Measurements from ENCODE around the gene CUL9. TPM values are rescaled to one million over a fixed set of nuclear protein-coding genes. Genes with fewer than 3 reads are reported as not detected.

The CUL9 gene
- total RNA-seq, 1 donor from 2014 or later: 11.1 TPM

DNA sequence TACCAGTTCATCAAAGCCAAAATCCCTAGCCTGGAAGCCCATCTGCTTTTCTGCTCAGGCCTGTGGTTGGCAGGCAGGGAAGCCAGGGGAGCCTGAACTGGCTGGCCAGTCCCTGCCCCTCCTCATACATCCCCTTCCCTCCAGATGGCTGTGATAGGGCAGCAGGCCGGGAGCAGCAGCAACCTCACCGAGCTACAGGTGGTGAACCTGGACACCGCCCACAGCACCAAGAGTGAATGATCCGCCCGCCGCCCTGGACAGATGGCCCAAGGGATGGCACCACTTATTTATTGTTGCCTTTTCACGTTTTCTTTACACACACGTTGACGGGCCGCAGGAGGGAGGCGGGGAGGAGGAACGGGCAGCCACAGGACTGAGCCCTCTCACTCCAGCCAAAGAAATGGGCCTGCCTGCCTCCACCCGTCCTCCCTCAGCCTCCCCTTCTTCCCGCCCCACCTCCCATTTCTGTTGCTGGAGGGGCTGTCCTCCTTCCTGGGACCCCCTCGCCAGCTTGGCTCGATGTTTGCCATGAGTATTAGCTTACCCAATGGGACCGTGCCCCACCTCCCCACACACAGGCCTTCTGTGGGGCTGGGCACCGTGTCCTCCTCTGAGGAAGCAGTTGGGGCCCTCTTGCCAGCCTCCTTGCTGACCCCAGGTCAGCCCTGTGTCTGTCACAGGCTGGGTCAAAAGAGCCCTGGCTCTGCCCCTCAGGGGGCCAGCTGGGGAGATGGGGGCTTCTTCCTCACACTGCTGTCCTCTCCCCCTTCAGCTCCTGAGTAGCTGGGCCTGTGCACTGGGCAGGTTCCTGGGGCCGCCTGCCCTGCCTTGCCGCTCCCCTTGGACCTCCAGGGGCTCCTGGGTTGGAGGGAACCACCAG, 2.8 kb upstream of the CUL9 start:
- H4K20me1 ChIP-seq (ENCODE audit: insufficient read depth, low read length): peaks cover 49% of the 10 kb centered on the region

DNA sequence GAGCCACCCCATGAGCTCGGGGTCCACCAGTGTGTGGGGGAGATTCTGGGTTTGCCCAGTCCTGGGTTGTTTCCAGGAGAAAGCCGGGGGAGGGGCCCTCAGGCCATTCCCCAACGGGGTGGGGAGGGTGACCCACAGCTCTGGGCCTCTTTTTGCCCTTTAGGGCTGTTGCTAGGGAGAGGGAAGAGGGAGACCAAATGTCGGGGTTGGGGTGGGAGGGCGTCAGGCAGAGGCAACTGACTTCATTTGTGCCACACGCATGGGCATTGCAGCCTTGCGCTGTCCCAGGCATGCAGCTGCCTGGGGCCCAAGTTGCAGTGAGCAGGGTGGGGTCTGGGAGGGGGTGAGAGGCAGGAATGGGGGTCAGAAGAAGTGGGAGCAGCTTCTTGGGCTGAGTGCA, 1.9 kb upstream of the CUL9 start:
- Mint-ChIP-seq H3K27ac (ENCODE audit: unreplicated experiment) (no peak overlapping the region), H3K9me3 (ENCODE audit: unreplicated experiment) (no peaks in the 10 kb centered on the region), H3K4me1 (ENCODE audit: low read depth, unreplicated experiment) (peaks cover 32% of the 10 kb centered on the region), H3K27me3 (ENCODE audit: low read depth, unreplicated experiment) (no peaks in the 10 kb centered on the region), H3K4me3 (ENCODE audit: unreplicated experiment) (no peak overlapping the region), H3K36me3 (ENCODE audit: low read depth, unreplicated experiment) (peaks cover 17% of the 10 kb centered on the region)
- H2AFZ ChIP-seq (ENCODE audit: low read depth, low read length): no peak overlapping the region
- no peak overlapping the region for H3K4me2 ChIP-seq (ENCODE audit: low read length)
- H3K36me3 ChIP-seq (ENCODE audit: insufficient read depth, low read length): peaks cover 36% of the 10 kb centered on the region
- no peak for FAIRE-seq
- H3K79me2 ChIP-seq (ENCODE audit: insufficient read depth, low read length): peaks cover 35% of the 10 kb centered on the region
- no peak for DNase-seq (ENCODE audit: low read depth)
- TF ChIP-seq, protein P1, sequence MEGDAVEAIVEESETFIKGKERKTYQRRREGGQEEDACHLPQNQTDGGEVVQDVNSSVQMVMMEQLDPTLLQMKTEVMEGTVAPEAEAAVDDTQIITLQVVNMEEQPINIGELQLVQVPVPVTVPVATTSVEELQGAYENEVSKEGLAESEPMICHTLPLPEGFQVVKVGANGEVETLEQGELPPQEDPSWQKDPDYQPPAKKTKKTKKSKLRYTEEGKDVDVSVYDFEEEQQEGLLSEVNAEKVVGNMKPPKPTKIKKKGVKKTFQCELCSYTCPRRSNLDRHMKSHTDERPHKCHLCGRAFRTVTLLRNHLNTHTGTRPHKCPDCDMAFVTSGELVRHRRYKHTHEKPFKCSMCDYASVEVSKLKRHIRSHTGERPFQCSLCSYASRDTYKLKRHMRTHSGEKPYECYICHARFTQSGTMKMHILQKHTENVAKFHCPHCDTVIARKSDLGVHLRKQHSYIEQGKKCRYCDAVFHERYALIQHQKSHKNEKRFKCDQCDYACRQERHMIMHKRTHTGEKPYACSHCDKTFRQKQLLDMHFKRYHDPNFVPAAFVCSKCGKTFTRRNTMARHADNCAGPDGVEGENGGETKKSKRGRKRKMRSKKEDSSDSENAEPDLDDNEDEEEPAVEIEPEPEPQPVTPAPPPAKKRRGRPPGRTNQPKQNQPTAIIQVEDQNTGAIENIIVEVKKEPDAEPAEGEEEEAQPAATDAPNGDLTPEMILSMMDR (IDR thresholded peaks at IDR 0.05; ENCODE audit: insufficient read depth, low read depth, low read length): no peak
- TF ChIP-seq EZH2 (IDR thresholded peaks at IDR 0.05; ENCODE audit: insufficient read depth, low read length): no peak
- H3K9ac ChIP-seq (ENCODE audit: low read length): no peak overlapping the region
- H3K9me3 ChIP-seq (ENCODE audit: insufficient read depth, low read depth, low read length): no peaks in the 10 kb centered on the region
- no peak overlapping the region for H3K27ac ChIP-seq (ENCODE audit: low read depth, low read length)
- no peaks in the 10 kb centered on the region for H3K27me3 ChIP-seq (ENCODE audit: insufficient read depth, low read length)
- H4K20me1 ChIP-seq (ENCODE audit: insufficient read depth, low read length): peaks cover 46% of the 10 kb centered on the region
- peaks cover 27% of the 10 kb centered on the region for H3K4me1 ChIP-seq (ENCODE audit: insufficient read depth, low read length)
- H3K4me3 ChIP-seq (ENCODE audit: insufficient read depth, low read depth, low read length): no peak overlapping the region

More for the DNA sequence above, 2.8 kb upstream of the CUL9 start:
- Histone ChIP-seq H3K4me1 (ENCODE audit: insufficient read depth, low read length) (peaks cover 31% of the 10 kb centered on the region), H3K27me3 (ENCODE audit: insufficient read depth, low read length) (no peaks in the 10 kb centered on the region), H3K79me2 (ENCODE audit: insufficient read depth, low read length) (peaks cover 37% of the 10 kb centered on the region), H3K36me3 (ENCODE audit: insufficient read depth, low read length) (peaks cover 38% of the 10 kb centered on the region), H3K4me3 (ENCODE audit: insufficient read depth, low read depth, low read length) (no peak overlapping the region), H3K27ac (ENCODE audit: low read depth, low read length) (no peak overlapping the region), H3K9me3 (ENCODE audit: insufficient read depth, low read depth, low read length) (no peaks in the 10 kb centered on the region), H3K4me2 (ENCODE audit: low read length) (no peak overlapping the region), H2AFZ (ENCODE audit: low read depth, low read length) (no peak overlapping the region), H3K9ac (ENCODE audit: low read length) (no peak overlapping the region)
- no peaks in the 10 kb centered on the region for H3K9me3 Mint-ChIP-seq (ENCODE audit: unreplicated experiment)
- DNase-seq (ENCODE audit: low read depth): no peak
- H3K27ac Mint-ChIP-seq (ENCODE audit: unreplicated experiment): no peak overlapping the region
- peak overlapping the region; percentile 14 for H3K4me3 Mint-ChIP-seq (ENCODE audit: unreplicated experiment)
- peaks cover 15% of the 10 kb centered on the region for H3K36me3 Mint-ChIP-seq (ENCODE audit: low read depth, unreplicated experiment)
- H3K27me3 Mint-ChIP-seq (ENCODE audit: low read depth, unreplicated experiment): no peaks in the 10 kb centered on the region
- TF ChIP-seq, protein P1 (IDR thresholded peaks at IDR 0.05; ENCODE audit: insufficient read depth, low read depth, low read length): no peak
- no peak for TF ChIP-seq EZH2 (IDR thresholded peaks at IDR 0.05; ENCODE audit: insufficient read depth, low read length)
- no peak for FAIRE-seq
- H3K4me1 Mint-ChIP-seq (ENCODE audit: low read depth, unreplicated experiment): peaks cover 39% of the 10 kb centered on the region

DNA sequence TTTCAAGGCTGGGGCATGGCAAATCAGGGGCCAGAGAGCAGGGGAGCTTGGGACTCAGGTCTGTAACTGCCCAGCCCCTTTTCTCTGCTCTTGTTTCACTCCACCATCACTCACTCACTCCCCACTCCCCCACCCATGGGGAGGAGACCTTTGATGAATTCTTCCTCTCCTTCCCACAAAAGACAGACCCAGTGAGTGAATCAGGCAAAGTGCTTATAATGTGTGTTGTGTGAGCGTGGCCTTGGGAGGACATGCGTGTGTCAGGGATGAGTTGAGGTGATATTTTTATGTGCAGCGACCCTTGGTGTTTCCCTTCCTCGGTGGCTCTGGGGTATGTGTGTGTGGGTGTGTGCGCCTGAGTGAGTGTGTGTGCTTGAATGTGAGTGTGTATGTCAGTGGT, 1.0 kb upstream of the CUL9 start:
- TF ChIP-seq, protein P1 (IDR thresholded peaks at IDR 0.05; ENCODE audit: insufficient read depth, low read depth, low read length): no peak
- Histone ChIP-seq H3K4me3 (ENCODE audit: insufficient read depth, low read depth, low read length) (no peak overlapping the region), H3K9ac (ENCODE audit: low read length) (peak overlapping the region; percentile 37), H2AFZ (ENCODE audit: low read depth, low read length) (no peak overlapping the region), H3K79me2 (ENCODE audit: insufficient read depth, low read length) (peaks cover 25% of the 10 kb centered on the region), H3K27ac (ENCODE audit: low read depth, low read length) (peak overlapping the region; percentile 3), H3K27me3 (ENCODE audit: insufficient read depth, low read length) (no peaks in the 10 kb centered on the region), H3K4me2 (ENCODE audit: low read length) (peak overlapping the region; percentile 91), H3K4me1 (ENCODE audit: insufficient read depth, low read length) (peaks cover 21% of the 10 kb centered on the region), H4K20me1 (ENCODE audit: insufficient read depth, low read length) (peaks cover 37% of the 10 kb centered on the region), H3K36me3 (ENCODE audit: insufficient read depth, low read length) (peaks cover 26% of the 10 kb centered on the region), H3K9me3 (ENCODE audit: insufficient read depth, low read depth, low read length) (no peaks in the 10 kb centered on the region)
- peak overlapping the region; percentile 82 for H3K4me3 Mint-ChIP-seq (ENCODE audit: unreplicated experiment)
- H3K9me3 Mint-ChIP-seq (ENCODE audit: unreplicated experiment): no peaks in the 10 kb centered on the region
- peaks cover 23% of the 10 kb centered on the region for H3K4me1 Mint-ChIP-seq (ENCODE audit: low read depth, unreplicated experiment)
- H3K36me3 Mint-ChIP-seq (ENCODE audit: low read depth, unreplicated experiment): peaks cover 11% of the 10 kb centered on the region
- DNase-seq (ENCODE audit: low read depth): peak; percentile 31
- no peaks in the 10 kb centered on the region for H3K27me3 Mint-ChIP-seq (ENCODE audit: low read depth, unreplicated experiment)
- peak overlapping the region; percentile 6 for H3K27ac Mint-ChIP-seq (ENCODE audit: unreplicated experiment)
- FAIRE-seq: no peak

All from astrocyte (in vitro differentiated cells and primary cell).